GM10248 (cell line): ENCODE measurements around the gene FAF2.

ENCODE experiments used
- CTCF ChIA-PET: fragments of 300-600 bp; sonication (Branson Sonifier 250); formaldehyde crosslinking; extraction: SDS; loops from one replicate; lab custom pipeline; 2021; ENCODE audit warnings: antibody characterized with exemption; lab: Yijun Ruan, JAX
- POLR2A ChIA-PET: fragments of 350-650 bp; sonication (Branson Sonifier 250); formaldehyde crosslinking; extraction: SDS; loops from one replicate; lab custom pipeline; 2020; ENCODE audit warnings: antibody characterized with exemption; lab: Yijun Ruan, JAX
- DNase-seq: peaks from one replicate; pipeline ENCODE4 v3.0.0; 2012; ENCODE audit errors: extremely low spot score
- TF ChIP-seq, protein P1 (sequence below): IDR thresholded peaks from 2 replicates; pipeline ENCODE4 v1.5.1; 2012; ENCODE audit warnings: mild to moderate bottlenecking, low read depth; ENCODE audit errors: extremely low read depth, missing control alignments, control extremely low read depth

FAF2 gene

DNA sequence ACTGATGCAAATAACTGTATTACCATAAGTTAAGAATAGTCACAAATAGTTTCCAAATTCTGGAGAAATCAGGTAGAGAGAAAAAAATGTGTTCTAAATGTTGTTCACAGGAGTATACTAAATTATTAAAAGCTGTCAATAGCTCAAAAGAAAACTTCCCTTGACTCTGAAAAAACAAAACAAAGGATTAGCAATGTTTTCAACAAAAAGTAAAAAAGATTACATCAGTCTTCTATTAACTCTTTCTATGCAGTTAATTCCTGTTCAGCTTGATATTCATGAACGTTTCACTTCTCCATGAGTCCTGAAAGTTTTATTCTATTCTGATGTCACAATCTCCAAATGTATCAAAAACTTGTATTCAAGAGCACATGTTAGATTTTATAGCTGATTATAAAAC lies 22.4 kb upstream of the FAF2 start:
- DNase-seq: no peak
- TF ChIP-seq, protein P1, sequence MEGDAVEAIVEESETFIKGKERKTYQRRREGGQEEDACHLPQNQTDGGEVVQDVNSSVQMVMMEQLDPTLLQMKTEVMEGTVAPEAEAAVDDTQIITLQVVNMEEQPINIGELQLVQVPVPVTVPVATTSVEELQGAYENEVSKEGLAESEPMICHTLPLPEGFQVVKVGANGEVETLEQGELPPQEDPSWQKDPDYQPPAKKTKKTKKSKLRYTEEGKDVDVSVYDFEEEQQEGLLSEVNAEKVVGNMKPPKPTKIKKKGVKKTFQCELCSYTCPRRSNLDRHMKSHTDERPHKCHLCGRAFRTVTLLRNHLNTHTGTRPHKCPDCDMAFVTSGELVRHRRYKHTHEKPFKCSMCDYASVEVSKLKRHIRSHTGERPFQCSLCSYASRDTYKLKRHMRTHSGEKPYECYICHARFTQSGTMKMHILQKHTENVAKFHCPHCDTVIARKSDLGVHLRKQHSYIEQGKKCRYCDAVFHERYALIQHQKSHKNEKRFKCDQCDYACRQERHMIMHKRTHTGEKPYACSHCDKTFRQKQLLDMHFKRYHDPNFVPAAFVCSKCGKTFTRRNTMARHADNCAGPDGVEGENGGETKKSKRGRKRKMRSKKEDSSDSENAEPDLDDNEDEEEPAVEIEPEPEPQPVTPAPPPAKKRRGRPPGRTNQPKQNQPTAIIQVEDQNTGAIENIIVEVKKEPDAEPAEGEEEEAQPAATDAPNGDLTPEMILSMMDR: no peak
- CTCF ChIA-PET: interaction anchor here (0.8 to 1.7 kb wide), 3 partner anchors 9 to 152 kb away, joined by 3 to 5 read pairs (median 3); partner anchors contain the start of gene CLTB
- POLR2A ChIA-PET: no interaction called here

GRCh38 chr5:176426876-176427275 lies 21.3 kb upstream of the FAF2 start:
- ChIA-PET CTCF (interaction anchor here (1.2 to 1.7 kb wide), 2 partner anchors 10 to 21 kb away, joined by 3 to 5 read pairs; partner anchors contain the start of gene CLTB), POLR2A (no interaction called here)
- TF ChIP-seq, protein P1: no peak
- DNase-seq: no peak

DNA sequence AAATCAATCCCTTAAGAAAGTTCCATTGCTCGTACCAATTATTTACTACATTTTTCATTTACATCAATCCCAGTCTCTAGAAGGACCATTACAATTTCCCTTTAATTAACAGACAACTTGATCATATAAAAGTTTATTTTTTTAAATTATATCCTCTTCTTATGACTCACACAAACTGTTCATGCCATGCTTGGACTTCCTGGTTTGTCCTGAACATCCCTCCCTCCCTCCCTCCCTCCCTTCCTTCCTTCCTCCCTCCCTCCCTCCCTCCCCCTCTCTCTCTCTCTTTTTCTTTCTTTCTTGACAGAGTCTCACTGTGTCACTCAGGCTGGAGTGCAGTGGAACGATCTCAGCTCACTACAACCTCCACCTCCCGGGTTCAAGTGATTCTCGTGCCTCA lies 20.2 kb upstream of the FAF2 start:
- ChIA-PET CTCF (interaction anchor here (1.2 kb wide), 1 partner anchor 11 kb away, joined by 3 read pairs; the partner anchor contains the start of gene CLTB), POLR2A (interaction anchor here (0.5 kb wide), 1 partner anchor 101 kb away, joined by 4 read pairs; no protein-coding TSS in a partner anchor)
- TF ChIP-seq, protein P1: no peak
- no peak for DNase-seq

DNA sequence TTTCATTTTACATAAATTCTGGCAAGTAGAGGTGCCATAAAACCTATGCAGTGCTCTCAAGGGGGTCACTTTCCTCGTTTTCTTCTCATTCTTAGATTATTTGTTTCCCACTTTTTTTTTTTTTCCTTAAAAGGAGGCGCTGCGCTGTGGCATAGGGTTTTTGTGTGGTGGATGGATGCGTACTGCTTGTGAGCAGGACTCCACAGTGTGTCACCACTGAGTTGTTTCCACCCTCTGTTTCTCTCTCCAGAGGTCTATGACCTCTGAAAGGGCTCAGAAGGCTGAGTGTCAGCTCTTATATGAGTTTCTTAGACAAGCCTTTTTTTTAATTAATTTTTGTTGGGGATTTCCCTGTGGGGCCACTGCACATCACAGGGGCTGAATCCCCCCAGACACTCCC lies 18.2 kb upstream of the FAF2 start:
- no peak for DNase-seq
- TF ChIP-seq, protein P1: no peak
- POLR2A ChIA-PET: no interaction called here
- CTCF ChIA-PET: interaction anchor here (1.9 to 4.8 kb wide), 2 partner anchors 13 to 18 kb away, joined by 6 to 18 read pairs; partner anchors contain the start of gene CLTB

GRCh38 chr5:176432707-176433106 lies 15.5 kb upstream of the FAF2 start:
- ChIA-PET CTCF (interaction anchor here (4.8 kb wide), 1 partner anchor 15 kb away, joined by 18 read pairs; the partner anchor contains the start of gene CLTB), POLR2A (no interaction called here)
- TF ChIP-seq, protein P1: no peak
- DNase-seq: no peak

- TF ChIP-seq, protein P1: no peak
- ChIA-PET POLR2A (no interaction called here), CTCF (interaction anchor here (3.2 kb wide), 1 partner anchor 11 kb away, joined by 10 read pairs; the partner anchor contains the start of gene FAF2)
- DNase-seq: no peak
Observed at GRCh38 chr5:176436656-176437055, 11.5 kb upstream of the FAF2 start.
